Hematopoietic multipotent progenitor cell treated with erythropoietin and hydrocortisone succinate and interleukin-3 and kit ligand, for 15 days (in vitro differentiated cells): ENCODE data around the gene ZCCHC14.

Source experiments
- DNase-seq: peaks from one replicate; pipeline ENCODE4 v3.0.0-alpha.2; 2015; ENCODE audit warnings: low spot score

Gene ZCCHC14

GRCh38 chr16:87492721-87493607 lies at the start of gene ZCCHC14:
Gene ZCCHC14 (minus strand): TSS chr16:87493024. CDS start chr16:87492238, 786 bp downstream.
- DNase-seq, result peak; percentile 93

DNA sequence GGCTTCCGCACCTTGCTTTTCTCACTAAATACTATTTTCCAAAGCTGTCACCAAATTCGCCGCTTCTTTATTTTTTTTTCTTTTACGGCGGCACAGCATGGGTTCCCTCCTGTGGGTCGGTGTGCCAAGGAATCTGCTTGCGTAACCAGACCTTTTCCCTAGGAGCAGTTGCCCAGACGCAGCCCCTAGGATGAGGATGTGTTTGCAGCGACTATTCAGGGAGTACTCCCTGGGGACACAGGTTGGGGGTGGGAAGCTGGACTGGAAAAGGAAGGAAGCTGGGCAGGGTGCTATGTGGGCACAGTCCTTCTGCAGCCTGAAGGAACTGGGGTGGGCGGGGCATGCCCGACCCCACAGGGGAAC lies 49.0 kb upstream of the ZCCHC14 start:
- no peak for DNase-seq

GRCh38 chr16:87541147-87541871 lies 48.5 kb upstream of the ZCCHC14 start:
- DNase-seq, result no peak

DNA sequence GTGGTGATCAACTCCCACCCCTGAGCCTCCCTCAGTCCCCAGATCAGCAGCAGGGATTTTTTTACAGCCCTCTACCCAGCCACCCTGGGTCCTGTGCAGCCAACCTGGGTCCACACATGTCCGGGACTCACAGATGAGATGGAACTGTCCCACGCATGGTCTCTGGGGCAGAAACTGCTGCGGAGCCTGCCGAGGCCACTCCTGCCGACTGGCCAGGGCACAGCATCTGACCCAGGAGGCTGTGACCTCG lies 48.0 kb upstream of the ZCCHC14 start:
- no peak for DNase-seq

DNA sequence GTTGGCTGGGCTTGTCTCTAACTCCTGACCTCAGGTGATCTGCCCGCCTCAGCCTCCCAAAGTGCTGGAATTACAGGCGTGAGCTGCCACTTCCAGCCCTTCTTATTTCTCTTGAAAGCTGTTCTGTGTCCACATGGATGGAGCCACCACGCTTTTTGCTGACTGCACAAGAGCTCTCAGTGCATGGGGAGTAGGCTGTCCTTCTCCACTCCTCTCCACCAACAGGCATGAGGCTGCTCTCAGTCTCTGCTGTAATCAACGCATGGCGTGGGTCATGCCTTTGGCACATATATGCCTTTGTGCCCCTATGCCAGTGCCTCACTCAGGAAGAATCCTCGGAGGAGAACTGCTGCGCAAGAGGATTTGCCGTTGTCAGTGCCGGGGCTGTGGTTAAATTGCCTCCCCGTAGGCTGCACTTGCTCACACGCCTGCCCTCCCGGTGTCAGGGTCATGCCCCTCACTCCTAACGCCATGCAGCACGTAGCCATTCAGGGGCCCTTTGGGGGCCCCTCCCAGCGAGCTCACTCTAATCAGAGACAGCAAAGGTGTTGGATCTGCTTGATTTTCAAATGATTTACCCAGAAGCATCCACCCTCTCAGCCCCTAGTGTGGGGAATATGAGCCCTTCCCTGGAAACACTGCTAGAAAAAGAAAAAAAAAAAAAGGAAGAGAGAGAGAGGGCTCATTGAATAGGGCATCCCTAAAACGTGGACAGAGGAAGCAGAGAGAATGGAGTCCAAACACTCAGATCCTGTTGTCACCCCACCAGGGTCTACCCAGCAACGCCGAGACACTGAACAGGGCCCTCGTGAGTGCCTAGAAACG lies 47.5 kb upstream of the ZCCHC14 start:
- no peak for DNase-seq

DNA sequence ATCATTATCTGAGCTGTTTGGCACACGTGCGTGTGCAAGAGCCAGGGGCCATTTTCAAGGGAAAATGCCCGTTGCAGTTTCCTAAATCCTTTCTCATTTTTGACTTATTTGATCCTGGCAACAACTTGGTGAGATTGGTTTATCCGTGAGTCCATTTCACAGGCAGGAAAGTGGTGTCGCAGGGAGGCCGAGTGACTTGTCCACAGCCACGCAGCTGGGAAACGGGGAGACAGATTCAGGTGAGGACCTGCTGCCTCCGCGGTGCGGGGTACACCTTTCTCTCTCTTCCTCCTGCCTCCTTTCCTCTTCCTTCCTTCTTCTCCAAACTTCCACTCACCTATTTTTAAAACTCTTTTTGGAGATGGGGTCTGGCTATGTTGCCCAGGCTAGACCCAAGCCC lies 46.3 kb upstream of the ZCCHC14 start:
- no peak for DNase-seq

- no peak for DNase-seq
These were observed 45.8 kb upstream of the ZCCHC14 start for GRCh38 chr16:87538594-87538993.

DNA sequence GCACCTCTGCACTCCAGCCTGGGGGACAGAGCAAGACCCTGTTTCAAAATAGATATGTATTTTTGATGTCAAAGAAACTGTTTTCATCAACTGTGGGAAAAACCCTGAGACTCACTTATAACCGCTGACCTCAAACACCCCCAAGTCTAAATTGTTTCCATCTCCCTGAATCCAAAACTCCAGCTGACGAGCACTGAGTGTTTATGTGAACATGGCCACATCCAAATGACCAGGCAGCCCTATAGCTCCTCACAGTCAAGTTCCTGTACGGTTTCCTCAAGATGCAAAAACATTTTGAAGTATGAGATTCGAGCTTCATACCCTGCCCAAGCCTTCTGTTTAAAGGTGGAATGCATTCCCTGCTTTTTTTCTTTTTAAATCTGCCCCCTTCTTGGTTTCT lies 45.3 kb upstream of the ZCCHC14 start:
- DNase-seq, result no peak

DNA sequence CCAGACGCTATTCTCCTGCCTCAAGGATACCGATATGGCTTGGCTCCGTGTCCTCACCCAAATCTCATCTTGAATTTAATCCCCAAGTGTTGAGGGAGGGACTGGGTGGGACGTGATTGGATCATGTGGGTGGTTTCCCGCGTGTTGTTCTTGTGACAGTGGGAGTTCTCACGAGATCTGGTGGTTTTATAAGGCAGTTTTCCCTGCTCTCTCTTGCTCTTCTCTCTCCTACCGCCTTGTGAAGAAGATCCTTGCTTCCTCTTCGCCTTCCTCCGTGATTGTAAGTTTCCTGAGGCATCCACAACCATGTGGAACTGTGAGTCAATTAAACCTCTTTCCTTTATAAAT lies 43.9 kb upstream of the ZCCHC14 start:
- no peak for DNase-seq

DNA sequence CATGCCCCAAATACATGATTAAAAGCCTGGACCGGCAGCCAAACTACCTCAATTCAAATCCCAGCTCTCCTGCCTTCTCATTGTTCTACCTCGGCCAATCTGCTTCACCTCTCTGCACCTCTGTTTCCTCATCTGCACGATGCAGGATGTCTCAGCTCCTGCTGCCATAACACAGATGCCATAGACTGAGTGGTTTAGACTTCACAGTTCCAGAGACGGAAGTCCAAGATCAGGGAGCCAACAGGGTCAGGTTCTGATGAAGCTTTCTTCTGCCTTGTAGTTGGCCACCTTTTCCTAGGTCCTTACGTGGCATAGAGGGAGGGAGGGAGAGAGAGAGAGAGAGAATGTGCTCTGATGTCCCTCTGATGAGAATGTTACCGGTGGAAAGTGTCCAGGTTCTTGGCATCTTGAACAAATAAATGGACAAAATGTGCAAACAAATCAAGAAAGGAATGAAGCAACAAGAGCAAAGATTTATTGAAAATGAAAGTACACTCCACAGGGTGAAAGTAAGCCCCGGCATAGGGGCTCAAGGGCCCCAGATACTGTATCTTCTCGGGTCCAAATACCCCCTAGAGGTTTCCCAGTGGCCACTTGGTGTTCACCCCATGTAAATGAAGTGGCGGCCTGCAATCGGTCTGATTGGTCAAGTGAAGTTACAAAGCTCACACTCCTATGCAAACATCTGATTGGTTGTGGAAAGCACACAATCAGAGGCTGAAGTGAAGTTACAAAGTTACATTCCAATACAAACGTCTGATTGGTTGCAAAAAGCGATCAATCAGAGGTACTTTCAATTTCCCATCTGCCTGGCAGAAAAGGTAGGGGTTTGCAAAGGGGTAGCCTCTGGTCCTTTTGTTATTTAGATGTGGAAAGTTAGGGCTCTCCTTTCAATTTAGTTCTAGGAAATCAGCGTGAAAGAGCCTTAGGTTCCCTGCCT lies 43.3 kb upstream of the ZCCHC14 start:
- no peak for DNase-seq

DNA sequence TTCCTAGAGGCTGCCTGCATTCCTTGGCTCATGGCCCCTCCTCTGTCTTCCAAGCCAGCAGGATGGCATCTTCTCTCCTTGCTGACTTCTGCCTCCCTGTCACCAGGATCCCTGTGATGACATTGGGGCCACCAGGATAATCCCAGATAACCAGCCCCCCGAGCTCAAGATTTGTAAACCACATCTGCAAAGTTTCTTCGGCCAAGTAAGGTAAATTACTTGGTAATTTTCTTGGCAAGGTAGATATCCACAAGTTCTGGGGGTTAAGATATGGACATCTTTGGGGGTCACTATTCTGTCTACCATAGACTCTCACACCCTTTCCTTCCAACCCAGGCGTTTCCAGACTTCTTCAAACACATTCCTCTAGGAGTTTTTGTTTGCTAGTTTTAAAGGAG lies 42.6 kb upstream of the ZCCHC14 start:
- DNase-seq, result no peak

DNA sequence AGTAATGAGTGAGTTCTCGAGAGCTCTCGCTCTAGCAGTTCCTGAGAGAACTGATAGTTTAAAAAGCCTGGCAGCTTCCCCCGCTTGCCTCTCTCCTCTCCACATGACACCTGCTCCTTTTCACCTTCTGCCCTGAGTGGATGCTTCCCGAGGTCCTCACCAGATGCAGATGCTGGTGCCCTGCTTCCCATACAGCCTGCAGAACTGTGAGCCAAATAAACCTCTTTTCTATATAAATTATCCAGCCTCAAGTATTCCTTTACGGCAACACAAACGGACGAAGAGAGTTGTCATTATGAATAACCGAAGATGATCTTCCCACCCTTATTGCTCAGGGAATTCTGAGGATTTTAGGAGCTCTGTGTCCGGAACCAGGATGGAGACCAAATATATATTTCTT lies 41.9 kb upstream of the ZCCHC14 start:
- DNase-seq, result no peak

DNA sequence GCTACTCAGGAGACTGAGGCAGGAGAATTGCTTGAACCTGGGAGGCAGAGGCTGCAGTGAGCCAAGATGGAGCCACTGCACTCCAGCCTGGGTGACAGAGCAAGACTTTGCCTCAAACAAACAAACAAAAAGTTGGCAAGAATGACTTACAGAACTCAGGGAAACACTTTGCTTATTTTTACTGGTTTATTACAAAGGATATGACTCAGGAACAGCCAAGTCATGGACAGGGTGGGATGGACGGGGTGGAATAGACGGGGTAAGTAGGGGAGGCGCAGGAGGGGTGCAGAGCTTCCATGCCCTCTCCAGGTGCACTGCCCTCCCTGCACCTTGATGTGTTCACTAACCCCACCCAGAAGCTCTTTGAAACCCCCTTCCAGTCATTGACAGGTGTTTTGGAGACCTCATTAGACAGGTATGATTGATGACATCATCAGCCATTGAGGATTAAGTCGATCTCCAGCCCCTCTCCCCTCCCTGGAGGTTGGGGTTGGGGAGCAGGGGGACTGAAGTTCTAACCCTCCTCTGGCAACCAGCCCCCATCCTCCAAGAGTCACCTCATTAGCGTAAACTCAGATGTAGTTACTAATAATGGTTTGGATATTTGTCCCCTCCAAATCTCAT lies 41.3 kb upstream of the ZCCHC14 start:
- no peak for DNase-seq

DNA sequence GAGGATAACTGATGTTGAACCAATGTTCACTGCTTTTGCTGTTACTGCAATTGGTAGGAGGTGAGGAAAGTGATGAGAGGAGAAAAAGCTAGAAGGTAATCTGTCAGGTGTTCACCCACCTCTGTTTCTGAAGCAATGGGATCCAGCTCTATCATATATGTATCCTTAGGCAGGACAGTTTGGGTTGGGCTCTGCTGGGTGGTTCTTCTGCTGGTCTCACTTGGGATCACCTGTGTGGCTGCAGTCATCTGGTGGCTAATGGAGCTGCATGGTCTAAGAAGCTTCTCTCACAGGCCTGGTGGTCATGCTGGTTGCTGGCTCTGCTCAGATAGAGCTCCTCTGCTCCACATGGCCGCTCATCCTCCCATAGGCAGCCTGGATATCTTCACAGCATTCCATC lies 40.2 kb upstream of the ZCCHC14 start:
- no peak for DNase-seq

DNA sequence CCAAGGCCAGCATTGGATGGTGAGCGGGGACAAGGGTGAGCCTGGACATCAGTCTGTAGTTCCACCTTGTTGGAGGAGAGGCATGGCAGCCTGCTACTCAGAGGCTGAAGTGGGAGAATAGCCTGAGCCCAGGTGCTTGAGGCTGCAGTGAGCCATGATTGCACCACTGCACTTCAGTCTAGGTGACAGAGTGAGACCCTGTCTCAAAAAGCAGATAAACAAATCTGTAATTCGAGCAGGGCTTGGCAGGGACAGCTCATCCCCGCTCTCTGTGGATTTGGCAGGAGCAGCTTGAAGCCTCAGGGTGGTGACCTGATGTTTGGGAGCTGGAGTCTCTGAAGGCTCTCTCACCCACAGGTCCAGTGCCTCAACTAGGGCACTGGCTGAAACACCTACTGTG lies 38.6 kb upstream of the ZCCHC14 start:
- DNase-seq, result no peak

DNA sequence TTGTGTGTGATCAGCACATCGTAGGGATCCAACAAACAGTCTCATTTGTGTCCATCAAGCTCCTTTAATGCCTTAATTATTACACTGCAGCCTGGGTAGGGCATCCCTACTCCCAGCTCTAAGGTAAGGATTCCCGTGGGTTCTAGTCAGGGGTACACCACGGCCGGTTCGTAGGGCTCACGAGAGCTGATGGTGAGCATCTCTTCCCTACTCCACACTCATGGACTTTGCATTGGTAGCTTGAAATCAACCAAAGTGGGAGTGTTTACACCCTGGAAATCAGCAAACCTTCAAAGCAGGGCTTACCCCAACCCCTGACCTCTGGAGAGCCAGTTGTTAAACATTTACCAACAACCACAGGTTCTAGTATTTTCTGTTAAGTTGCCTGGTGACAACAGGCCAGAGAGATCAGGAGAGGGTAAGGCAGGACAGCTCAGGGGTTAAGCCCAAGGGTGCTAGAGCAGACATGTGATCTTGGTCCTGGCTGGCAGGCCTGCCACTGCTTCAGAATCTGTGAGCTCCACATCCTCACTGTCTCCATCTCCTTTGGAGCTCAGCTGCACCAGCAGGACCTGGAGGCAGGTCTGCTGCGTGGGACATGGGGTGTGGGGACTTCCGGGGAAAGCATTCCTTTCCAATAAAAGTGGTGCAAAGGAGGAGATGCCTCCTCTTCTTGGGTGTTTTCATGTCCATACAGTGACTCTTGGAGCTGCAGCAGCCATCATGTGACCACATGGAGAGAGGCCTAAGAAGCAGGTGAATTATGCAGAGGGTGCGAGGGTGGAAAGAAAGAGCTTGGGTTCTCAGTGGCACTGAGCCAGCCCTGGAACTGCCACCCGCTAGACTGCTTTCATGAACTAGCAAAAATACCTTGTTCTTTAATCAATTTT lies 36.1 kb upstream of the ZCCHC14 start:
- DNase-seq, result no peak

GRCh38 chr16:87527055-87527724 lies 34.4 kb upstream of the ZCCHC14 start:
- DNase-seq, result no peak

GRCh38 chr16:87526238-87526947 lies 33.6 kb upstream of the ZCCHC14 start:
- DNase-seq, result no peak

DNA sequence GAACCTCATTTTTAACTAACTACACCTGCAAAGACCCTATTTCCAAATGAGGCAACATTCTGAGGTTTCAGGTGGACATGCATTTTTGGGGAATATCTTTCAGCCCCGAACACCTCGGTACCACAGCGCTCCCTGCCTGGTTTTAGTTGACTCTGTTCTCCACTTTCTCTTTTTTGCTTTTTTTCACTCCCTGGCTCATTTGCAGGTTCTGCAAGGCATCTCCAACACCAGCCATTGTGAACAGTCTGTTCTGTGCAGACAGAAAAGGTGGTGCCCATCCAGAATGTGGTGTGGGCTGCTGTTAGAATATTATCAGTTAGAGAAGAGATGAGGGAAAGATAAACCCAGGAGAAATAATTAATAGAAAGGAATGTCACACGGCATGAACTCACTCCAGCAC lies 32.5 kb upstream of the ZCCHC14 start:
- no peak for DNase-seq
